Measurements from ENCODE around the gene RRM2.

DNA sequence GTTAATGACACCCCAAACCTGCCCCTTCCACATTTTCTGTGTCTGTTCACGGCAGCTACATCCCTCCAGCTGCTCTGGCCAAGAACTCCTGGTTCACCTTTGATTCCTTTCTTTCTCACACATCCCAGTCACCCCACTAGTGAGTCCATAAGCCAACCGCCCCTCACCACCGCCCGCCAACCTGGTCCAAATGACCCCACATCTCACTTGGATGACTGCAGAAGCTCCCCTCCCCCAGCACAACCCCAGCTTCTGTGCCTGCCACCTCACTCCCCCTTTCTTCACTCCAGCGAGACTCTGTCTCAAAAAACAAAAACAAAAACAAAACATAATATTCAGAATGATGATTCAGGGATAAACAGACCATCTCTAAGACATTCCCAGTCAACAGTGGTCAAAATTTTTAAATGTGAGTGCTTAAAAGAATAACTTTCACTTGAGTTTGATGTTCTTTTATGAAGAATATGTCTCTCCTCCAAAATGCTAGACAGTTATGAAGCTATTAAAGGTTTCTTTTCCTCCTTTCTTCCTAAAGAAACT, 45.5 kb upstream of the RRM2 start:
- TF ChIP-seq CTCF (IDR thresholded peaks at IDR 0.05 in 8 of 11, conservative IDR thresholded peaks at IDR 0.05 in 3 of 11) = no peak
- TF ChIP-seq POLR2A (IDR thresholded peaks at IDR 0.05) = no peak
